Posterior cingulate gyrus (tissue), 11 donors: ENCODE results near the gene DTNA.
"Not testable (repeated sequence)": the region's sequence is repeated elsewhere in the genome, so short reads cannot be mapped to it uniquely, and the experiment has no call there.

Experiments
- DNase-seq, 10 donors: peaks; one replicate each; pipeline versions ENCODE4 v3.0.0 to v3.0.0-alpha.2; 2020 to 2021; ENCODE audit warnings: mixed read lengths in 3 of 10
- intact Hi-C: fragments of 100-400 bp; cut with DNase I; formaldehyde crosslinking; loops from one replicate; pipeline ENCODE4 v1.15.1; 2023

DTNA gene

DNA sequence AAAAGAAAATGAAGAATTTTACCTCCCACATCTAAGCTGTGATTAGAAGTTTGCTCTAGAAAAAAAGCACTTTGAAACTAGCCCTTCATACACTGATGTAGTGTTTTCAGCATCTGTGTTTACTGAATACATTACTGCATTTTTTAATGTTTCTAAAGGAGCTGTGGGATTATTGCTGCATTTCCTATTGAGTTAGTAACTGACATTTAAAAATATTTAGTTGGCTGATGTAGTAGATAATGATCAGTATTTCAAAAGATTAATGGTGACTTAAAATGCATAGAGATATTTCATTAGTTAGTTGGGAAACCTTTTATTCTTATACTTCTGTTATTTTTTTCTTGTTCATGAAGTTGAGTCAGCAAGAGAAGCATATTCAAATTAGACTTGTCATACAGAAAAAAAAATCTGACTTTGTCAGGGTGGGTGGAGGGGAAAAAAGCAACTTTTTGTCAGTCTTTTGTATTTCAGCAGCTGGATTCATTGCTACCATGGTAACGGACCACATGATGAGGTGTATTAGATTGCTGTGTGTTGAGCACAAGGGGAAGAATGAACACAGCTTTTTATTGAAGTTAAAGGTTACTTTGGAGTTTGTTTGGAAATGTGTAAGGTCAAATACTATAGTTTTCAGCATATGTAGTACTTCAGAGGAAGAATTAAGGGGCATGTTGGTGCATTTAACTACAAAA, at the start of gene DTNA:
Gene DTNA (plus strand): TSS at position 549 of the 692 bp plus-strand sequence. CDS start 45,679 bp downstream, outside the sequence.
- no peak for DNase-seq
- intact Hi-C loops, result no loop called here

DNA sequence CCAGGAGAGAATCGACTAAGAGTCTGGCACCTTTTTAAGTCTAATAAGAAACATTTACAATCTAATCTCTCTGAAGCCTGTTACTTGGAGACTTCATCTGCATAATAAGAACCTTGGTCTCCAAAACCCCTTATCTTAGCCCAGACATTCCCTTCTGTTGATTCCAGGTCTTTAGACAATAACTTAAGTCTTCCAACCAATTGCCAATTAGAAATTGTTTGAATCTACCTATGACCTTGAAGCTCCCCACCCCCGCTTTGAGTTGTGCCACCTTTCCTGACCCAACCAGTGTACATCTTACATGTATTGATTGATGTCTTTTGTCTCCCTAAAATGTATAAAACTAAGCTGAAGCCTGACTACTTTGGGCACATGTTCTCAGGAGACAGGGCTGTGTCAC, 49.5 kb upstream of the DTNA start:
- intact Hi-C loops, result loop anchor here (5.0 kb wide), 1 partner anchor 127 kb away; no protein-coding TSS in a partner anchor
- DNase-seq, result no peak

DNA sequence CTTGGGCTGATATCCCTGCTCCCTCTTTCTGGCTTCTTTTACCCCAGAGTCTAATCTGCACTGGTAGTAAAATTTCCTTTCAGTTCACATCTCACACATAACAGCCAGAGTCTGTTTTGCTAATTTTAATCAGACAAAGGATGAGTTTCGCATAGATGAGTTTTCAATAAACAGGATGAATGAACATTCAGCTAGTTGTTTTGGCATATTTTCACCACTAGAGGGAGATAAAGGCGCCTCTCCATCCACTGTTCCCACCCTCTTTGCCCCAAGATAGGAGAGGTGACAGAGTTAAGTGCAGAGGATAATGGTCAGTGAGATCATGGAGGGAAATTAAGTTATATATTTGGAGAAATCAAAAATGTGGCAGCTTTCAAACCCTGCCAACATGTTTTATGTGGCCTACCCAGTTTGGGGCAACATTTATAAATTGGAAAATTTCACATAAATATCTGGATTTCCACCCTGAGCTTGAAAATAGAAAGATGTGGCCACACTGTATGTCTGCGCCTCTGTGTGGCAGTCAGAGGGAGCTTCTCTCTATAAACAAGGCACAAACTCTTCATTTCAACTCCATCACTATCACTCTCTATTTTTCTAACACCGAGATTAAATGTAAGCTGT, 48.5 kb upstream of the DTNA start:
- no peak for DNase-seq
- intact Hi-C loops, result loop anchor here (5.0 kb wide), 1 partner anchor 126 kb away; no protein-coding TSS in a partner anchor

DNA sequence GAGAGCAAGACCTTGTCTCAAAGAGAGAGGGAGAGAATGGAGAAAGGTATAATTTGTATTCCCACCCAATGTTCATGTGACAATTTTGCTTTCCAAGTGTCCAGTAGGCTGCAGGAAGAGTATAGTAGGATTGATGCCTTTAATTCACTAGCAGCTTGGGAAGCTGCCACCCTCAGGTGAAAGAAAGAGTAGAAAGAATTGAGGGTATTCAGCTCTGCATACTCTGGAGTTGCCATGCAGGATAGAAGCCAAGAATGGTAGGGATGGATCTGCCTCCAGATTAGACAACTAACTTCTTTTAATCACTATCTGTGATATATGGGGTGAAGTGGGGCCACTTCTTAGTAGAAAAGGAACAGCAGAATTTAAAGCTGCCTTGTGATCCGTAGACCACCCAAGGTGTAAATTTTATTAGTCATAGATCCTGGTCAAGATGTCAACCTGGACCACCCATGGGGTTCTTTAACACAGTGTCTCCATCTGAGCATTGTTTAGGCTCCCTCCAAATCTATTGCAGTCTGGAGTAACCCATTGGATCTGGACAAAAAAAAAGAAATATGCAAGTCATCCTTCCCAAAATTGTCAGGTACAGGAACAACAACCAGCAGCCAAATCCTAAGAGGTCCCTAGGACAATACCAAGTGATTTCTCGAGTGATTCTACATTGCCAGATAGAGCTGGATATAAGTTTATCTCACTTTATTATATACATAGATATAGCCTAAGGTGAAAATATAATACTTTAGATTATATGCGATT, 33.1 kb upstream of the DTNA start:
- DNase-seq, result no peak
- intact Hi-C loops, result no loop called here

DNA sequence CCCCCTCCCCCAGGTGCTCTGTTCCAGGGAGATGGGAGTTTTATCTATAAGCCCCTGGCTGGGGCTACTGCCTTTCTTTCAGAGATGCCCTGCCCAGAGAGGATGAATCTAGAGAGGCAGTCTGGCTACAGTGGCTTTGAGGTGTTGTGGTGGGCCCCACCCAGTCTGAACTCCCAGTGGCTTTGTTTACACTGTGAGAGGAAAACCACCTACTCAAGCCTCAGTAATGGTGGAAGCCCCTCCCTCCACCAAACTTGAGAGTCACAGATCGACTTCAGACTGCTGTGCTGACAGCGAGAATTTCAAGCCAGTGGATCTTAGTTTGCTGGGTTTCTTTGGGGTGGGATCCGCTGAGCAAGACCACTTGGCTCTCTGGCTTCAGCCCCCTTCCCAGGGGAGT, 20.3 kb upstream of the DTNA start:
- DNase-seq, intact Hi-C loops: not testable (repeated sequence)

DNA sequence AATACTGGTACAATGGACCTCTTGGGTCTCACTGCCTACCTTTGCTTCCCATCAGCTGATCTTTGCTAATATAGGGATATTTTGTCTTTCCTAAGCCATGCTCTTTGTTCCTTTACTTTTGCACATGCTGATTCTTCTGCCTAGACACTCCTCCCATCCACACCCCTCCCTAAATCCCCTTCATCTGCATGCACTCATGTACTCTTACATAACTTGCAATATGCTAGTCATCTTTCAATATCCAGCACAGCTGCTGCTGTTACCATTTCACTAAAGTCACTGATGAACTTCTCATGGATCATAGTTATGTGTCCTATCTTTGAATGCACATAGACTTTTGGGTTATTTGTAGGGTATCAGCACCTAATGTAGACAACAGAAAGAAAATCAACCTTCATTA, 18.5 kb upstream of the DTNA start:
- no peak for DNase-seq
- intact Hi-C loops, result no loop called here

DNA sequence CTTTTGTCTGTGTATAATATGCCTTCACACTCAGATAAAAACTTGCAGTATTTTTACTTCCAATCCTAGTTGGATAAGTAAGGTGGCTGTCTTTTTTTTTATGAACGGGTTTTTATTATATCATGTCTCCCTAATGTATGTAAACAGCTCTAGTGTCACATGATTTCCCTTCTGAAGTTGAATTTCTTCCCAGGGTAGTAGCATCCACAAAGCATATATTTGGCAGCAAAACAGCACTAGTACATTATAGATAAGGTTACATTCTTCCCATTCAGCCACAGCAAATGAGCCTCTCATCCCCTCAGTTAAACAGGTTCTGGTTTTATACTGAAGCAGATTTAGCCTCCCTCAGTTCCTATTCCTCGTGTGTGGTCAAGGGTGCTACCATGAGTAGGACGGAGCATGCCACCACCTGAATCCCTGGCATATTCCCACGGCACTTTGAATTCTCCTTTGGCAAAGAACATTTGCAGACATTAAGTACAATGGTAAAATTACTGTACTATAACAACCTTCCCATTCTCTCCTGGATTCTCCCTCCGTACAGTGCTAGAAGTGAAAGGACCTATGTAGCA, 15.4 kb upstream of the DTNA start:
- intact Hi-C loops, result no loop called here
- no peak for DNase-seq

DNA sequence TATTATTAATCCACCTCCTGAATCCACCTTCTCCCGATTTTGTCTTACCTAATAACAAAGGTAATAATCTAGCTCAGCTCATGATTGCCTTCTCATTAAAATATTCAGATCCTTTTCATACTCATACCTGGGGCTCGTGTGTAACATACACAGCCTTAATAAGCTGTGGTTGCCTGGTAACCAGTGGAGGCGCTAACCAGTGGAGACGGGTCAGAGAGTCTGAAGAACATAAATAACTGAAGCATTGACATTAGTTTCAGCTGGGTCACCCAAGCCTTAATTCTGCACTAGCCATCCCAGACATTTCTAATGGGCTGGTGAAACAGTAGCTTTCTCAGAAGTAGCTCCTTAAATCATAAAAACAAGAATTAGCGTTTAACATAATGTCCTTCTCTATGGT, 14.8 kb upstream of the DTNA start:
- intact Hi-C loops, result no loop called here
- no peak for DNase-seq

DNA sequence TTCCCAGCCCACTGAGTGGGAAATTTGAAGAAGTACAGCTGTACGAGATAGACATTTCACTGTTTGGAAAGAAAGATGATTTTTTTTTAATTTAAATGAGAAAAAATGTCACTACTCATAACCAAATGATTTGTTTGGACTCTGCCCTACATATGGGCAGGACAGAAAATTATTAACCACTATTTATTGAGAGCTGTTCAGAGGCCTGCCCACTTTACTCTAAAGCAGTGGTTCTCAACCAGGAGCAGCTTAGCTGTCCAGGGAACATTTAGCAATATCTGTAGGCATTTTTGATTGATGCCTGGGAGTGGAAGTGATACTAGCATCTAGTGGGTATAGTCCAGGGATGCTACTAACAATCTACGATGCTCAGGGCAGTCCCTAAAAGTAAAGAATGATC, 13.4 kb upstream of the DTNA start:
- DNase-seq, result no peak
- intact Hi-C loops, result no loop called here

DNA sequence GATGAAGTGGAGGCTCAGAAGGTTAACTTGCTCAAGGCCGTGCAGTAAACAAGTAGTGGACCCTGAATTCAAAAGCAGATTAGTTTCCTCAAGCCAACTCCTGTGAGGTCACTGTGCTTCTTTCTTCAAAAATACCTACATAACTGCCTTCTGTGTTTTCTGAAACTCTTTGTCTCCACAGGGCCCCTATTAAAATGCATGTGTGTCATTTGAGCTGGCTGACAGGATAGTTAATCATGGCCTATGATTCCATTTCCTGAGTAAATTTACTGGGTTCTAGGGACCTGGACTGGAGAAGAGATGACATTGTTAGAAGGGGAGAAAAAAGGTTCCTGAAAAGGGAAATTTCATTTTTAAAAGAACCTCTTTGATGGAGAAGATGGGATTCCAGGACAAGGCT, 12.9 kb upstream of the DTNA start:
- DNase-seq, result no peak
- intact Hi-C loops, result no loop called here

DNA sequence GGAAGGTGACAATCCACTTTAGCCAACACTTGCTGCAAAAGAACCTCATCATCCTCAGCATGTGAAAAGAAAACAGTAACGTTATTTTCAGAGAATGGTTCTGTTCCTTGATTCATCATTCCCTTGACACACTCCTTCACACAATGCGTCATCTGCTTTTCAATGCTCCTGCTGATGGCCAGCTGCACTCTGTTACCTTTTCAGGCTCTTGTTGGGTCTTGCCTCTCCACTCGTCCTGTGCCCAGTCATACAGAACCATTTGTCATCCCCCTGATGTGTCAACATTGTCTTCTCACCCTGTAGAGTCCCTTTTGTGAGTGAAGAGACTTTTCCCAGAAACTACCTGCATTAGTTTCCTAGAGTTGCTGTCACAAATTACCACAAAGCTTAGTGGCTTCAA, 12.2 kb upstream of the DTNA start:
- intact Hi-C loops, result no loop called here

DNA sequence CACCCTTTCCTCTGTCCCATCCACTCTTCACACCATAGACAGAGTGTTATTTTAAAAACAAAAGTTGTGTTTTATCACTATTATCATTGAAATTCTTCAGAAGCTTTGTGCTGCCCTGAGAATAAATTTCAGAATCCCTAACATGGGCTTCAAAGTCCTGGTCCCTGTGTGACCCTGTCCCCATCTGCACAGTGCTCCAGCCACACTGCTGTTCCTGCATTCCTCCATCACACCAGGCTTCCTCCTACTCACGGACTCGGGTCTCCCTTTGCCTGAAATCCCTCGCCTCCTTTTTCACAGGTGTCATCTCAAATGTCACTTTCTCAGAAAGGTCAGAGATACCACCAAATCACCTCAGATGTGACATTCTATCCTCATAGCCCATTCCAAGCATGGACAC, 8.2 kb upstream of the DTNA start:
- intact Hi-C loops, result no loop called here
- DNase-seq, result no peak

More for the DNA sequence above, 12.2 kb upstream of the DTNA start:
- DNase-seq, result no peak

DNA sequence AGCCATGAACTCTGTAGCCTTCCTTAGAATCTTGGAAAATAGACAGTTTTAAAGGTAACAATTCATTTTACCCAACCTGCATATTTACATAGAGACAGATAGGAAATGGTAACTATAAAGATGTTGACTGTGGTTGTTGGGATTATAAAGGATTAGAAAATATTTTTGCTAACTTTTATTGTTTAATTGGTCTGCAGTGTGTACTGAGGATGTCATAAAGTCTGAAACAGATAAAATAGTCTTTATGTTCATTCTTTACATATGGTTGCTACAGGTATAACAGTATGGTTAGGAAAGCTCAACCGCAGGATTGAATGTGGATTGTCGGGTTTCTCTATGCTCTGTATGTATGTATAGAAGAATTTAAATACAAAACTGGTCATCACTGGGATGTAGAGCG, 7.3 kb upstream of the DTNA start:
- intact Hi-C loops, result no loop called here

DNA sequence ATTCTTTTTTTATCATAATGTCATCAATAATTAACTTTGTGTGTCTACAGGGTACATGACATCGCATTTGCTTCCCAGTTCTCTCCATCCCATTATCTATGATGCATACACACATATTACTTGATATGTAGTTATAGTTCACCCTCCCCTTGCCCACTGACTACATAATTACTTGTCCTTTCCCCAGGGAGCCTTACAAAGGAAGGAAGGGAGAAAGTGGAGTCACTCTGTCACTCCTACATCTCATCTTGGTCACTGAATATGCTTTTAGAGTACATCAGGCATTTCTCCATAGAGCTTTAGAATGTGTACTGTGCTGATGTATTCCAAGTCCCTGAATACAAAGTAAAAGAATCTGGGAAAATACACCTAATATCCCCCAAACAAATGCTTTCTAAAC, 6.0 kb upstream of the DTNA start:
- intact Hi-C loops, result no loop called here
- no peak for DNase-seq

More for the DNA sequence above, 7.3 kb upstream of the DTNA start:
- DNase-seq, result no peak

DNA sequence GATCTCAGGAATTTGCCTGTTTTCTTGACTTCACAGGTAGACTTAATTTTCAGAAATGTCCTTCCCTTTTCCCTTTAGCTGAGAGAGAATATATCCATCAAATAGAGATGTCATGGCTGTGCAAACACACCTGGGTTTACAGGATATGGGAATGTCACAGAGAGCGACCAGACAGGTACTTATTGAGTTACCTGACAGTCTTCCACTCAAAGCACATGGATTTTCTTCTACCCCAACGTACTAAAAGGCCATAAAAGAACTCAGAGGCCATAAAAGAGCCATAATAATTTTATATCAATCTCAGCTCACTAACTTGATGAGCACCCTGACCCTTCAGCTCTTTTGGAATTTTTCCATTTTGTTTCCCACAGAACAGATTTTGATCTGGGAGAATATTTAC, 5.3 kb upstream of the DTNA start:
- DNase-seq, result no peak
- intact Hi-C loops, result no loop called here

DNA sequence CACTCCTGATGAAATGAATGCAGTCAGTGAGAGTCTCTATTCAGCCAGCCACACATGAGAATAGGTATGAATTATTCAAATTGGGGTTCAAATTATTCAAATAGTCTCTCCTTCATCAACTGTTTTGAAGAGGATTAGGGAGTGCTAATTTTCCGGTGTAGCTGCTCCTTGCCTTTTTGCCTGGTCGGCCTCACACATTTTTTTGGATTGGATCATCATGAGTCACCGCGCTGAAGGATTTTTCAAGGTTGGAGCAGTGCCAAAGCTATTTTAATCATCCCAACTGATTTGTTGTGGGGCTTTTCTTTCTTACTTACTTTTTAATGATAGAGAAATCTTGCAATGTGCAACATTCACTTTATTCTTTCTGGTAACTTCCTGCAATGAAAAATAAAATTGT, 2.4 kb upstream of the DTNA start:
- intact Hi-C loops, result no loop called here
- DNase-seq, result peak in 4 of 10 donors; percentile 21 to 77 (median 42)

DNA sequence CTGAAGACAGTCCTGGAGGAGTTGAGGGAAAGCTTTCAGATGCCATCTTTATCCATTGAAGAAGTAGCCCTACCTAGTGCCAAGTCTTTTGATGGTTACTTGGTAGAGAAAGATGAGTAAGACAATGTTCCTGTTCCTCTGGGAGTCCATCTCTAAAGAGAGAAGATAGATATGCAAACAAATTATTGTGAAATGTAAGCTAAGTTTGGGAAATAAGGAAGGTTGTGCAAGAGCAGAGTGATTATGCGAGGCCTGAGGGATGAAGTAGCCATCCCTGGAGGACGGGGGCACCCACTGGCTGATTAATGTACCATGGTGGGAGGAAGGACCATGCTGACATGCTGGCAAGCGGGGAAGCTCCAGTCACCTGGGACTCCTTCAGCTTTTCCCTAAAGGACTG, 994 bp upstream of the DTNA start:
- intact Hi-C loops, result no loop called here
- DNase-seq, result peak in 3 of 10 donors; percentile 13 to 68 (median 56)

DNA sequence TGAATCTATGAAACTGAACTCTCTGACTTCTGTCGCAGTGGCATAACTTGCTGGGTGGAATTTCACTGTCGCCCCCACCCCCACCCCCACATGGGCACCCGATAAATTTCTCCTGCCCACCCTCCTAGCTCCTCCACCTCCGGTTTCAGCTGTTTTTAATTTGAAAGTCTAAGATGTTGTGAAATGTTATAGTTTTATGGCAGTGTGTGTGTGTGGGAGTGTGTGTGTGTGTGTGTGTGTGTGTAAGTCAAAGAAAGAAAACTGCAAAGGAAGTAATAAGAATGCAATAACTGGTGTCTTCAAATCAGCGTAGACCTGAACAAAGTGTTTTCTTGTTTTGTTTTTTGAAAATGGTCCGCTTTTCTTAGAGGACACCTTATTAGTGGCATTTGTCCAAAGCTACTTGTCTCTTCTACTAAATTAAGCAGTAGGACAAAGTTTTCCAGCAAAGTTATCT, 388 bp downstream of the DTNA start:
- no peak for DNase-seq
- intact Hi-C loops, result no loop called here

DNA sequence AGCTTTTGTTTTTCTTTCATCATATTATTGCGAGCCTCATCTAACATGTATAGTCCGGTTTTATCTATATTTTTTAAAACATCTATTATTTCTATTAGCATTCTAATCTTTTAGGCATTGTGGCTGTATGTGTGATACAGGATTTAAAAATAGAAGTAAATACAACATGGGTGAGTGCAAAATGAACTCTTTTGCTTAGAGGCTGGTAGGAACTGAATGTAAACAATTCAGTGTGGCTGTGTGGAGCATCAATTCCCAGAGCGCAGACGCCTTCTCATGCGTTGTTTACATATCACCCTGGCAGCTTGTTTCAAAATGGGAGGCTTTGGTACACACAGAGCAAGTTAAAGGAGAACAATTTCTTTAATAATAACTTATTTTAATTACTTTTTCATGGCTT, 836 bp downstream of the DTNA start:
- peak in 2 of 10 donors; percentile 21 to 24 for DNase-seq
- intact Hi-C loops, result no loop called here

DNA sequence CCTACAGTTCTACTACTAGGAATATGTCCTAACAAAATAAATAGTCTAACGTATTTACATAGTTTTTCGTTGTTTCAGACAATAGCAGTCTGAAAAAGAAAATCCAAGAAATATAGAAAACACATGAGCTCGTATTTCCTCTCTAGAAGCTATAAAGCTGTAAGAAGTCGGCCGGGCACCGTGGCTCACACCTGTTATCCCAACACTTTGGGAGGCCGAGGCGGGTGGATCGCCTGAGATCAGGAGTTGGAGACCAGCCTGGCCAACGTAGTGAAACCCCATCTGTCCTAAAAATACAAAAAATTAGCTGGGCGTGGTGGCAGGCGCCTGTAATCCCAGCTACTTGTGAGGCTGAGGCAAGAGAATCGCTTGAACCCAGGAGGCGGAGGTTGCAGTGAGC, 6.0 kb downstream of the DTNA start:
- DNase-seq, result peak in 2 of 10 donors; percentile 41 to 54
- intact Hi-C loops, result not testable (repeated sequence)

DNA sequence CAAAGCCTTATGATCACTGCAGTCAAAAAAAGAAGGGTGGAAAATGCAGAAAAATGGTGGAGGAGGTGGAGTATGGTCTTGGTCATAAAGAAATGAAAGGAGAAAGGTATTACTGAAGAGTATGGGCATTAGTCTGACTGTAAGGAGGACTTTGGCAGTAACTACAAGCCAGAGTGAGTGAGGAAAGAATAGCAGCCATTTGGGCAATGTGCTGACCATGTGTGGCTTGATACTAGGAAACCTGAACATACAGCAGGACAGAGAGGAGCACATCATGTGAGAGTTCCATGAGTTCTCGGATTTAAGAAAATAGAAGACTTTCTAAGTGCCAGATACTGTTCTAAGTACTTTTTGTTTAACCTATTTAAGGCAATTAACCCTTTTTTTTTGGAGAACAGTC, 8.5 kb downstream of the DTNA start:
- no peak for DNase-seq
- intact Hi-C loops, result no loop called here
